OCI-LY7 (cell line): ENCODE measurements around the gene TFAP2C.

ENCODE experiments used
- EZH2phosphoT487 ChIP-seq: fragments of 200-600 bp; sonication (generic); IDR thresholded peaks from 2 replicates; pipeline ENCODE4 v1.6.1; 2018; ENCODE audit warnings: low read depth, borderline replicate concordance, mild to moderate bottlenecking, mixed run types, antibody characterized with exemption, low read length, moderate library complexity, mixed read lengths
- TF ChIP-seq, protein P1 (sequence below): fragments of 200-600 bp; sonication (generic); conservative IDR thresholded peaks from 2 replicates; pipeline ENCODE4 v1.5.1; 2014; ENCODE audit warnings: mild to moderate bottlenecking, antibody characterized with exemption, low read length, moderate library complexity, mixed read lengths

DNA sequence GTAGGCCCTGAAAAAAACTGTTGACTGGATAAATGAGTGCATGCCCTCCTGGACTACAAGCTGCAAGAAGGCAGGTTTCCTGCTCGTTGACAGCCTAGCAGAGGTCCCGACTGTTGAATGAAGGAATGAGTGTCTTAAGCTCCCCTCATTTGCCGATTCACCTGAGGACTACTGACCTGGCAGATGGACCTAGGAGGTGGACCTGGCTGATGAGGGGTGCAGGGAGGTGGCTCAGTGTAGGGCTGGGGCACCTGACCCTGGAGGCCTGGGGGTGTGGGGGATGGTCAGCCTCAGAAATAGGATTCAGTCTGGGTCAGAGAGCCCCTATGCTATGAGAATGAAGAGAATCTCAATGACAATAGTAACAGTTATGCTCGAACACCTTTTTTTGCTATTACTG is 11.6 kb upstream of the TFAP2C start:
- TF ChIP-seq, protein P1, sequence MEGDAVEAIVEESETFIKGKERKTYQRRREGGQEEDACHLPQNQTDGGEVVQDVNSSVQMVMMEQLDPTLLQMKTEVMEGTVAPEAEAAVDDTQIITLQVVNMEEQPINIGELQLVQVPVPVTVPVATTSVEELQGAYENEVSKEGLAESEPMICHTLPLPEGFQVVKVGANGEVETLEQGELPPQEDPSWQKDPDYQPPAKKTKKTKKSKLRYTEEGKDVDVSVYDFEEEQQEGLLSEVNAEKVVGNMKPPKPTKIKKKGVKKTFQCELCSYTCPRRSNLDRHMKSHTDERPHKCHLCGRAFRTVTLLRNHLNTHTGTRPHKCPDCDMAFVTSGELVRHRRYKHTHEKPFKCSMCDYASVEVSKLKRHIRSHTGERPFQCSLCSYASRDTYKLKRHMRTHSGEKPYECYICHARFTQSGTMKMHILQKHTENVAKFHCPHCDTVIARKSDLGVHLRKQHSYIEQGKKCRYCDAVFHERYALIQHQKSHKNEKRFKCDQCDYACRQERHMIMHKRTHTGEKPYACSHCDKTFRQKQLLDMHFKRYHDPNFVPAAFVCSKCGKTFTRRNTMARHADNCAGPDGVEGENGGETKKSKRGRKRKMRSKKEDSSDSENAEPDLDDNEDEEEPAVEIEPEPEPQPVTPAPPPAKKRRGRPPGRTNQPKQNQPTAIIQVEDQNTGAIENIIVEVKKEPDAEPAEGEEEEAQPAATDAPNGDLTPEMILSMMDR, result no peak
- no peak for TF ChIP-seq EZH2phosphoT487
